ENCODE measurements around the gene MGME1. TPM values are rescaled to one million over a fixed set of nuclear protein-coding genes. Genes with fewer than 3 reads are reported as not detected.

MGME1 gene
- total and polyA plus RNA-seq, 8 donors = 13.3 to 41.4 (median 35.4) TPM

GRCh38 chr20:18039063-18039462 is 70.2 kb downstream of the MGME1 start:
- no peaks in the 10 kb centered on the region for H3K36me3 ChIP-seq
- DNase-seq (no peak), ATAC-seq (no peak)
- peaks cover 0 to 7% of the 10 kb centered on the region in 2 donors for H3K9me3 ChIP-seq
- H3K4me3 ChIP-seq = no peak overlapping the region
- TF ChIP-seq CTCF (IDR thresholded peaks at IDR 0.05) = no peak
- H3K27me3 ChIP-seq = no peaks in the 10 kb centered on the region
- intact Hi-C loops (cut with DNase I) = no loop called here
- no peaks in the 10 kb centered on the region for H3K4me1 ChIP-seq
- no peak overlapping the region for H3K27ac ChIP-seq

Other genes with a start within 250 kb of the MGME1 start
- 10 to 100 TPM; 82.0 to 87.0 TPM for gene SNX5, start 224 bp upstream of the MGME1 start, total RNA-seq
- 100 to 1,000 TPM; 236 to 312 (median 254) TPM for gene SNX5, start 224 bp upstream of the MGME1 start, polyA plus RNA-seq (ENCODE audit: insufficient read length in 6 of 6)
- 1 to 10 TPM; 5.8 to 8.3 TPM for gene OVOL2, start 88.9 kb downstream of the MGME1 start, total RNA-seq
- 10 to 100 TPM in 1 of 6 donors, 1 to 10 TPM in 5; 6.8 to 10.5 (median 7.9) TPM for gene OVOL2, start 88.9 kb downstream of the MGME1 start, polyA plus RNA-seq (ENCODE audit: insufficient read length in 6 of 6)
- gene KAT14, start 168.8 kb downstream of the MGME1 start, total RNA-seq = 10 to 100 TPM in 1 of 2 donors, 1 to 10 TPM in 1; 8.0 to 11.4 TPM
- 10 to 100 TPM; 18.4 to 24.7 (median 22.3) TPM for gene KAT14, start 168.8 kb downstream of the MGME1 start, polyA plus RNA-seq (ENCODE audit: insufficient read length in 6 of 6)
- gene PET117, start 168.8 kb downstream of the MGME1 start, total RNA-seq = 10 to 100 TPM; 14.1 to 14.6 TPM
- gene PET117, start 168.8 kb downstream of the MGME1 start, polyA plus RNA-seq (ENCODE audit: insufficient read length in 6 of 6) = 10 to 100 TPM; 10.3 to 16.4 (median 13.2) TPM

Measured in left lung (tissue), 10 donors.